K562 (cell line): ENCODE results near the gene GALM. TPM values are rescaled to one million over a fixed set of nuclear protein-coding genes. Genes with fewer than 3 reads are reported as not detected.

Experiments
- CC2D1A ChIP-seq: fragments of 450-650 bp; IDR thresholded peaks from 2 replicates; pipeline ENCODE4 v1.6.1; 2017; ENCODE audit warnings: mild to moderate bottlenecking
- CREB3 ChIP-seq: fragments of 450-650 bp; conservative IDR thresholded peaks from 2 replicates; pipeline ENCODE4 v1.6.1; 2016; ENCODE audit warnings: missing genetic modification characterization, low read depth, mild to moderate bottlenecking, missing compliant biosample characterization, moderate library complexity
- FOSL1 ChIP-seq: fragments of 200-800 bp; sonication (Bioruptor generic); conservative IDR thresholded peaks from 2 replicates; pipeline ENCODE4 v1.6.1; 2016; ENCODE audit warnings: missing genetic modification characterization, missing compliant biosample characterization
- FOXM1 ChIP-seq, 2 experiments: fragments of 450-650 bp in 1 of 2; sonication (generic) in 1 of 2; formaldehyde crosslinking in 1 of 2; IDR thresholded peaks; 2 replicates each; pipeline versions ENCODE4 v1.6.1 to v1.9.0; 2017 to 2022; ENCODE audit warnings: low read depth in 2 of 2, mild to moderate bottlenecking in 2 of 2, missing genetic modification reagents in 1 of 2, moderate library complexity in 1 of 2
- GATA2 ChIP-seq: sonication (generic); formaldehyde crosslinking; IDR thresholded peaks from 2 replicates; pipeline ENCODE4 v1.4.0; 2020; ENCODE audit warnings: mild to moderate bottlenecking, missing genetic modification reagents
- GTF3C2 ChIP-seq: IDR thresholded peaks from 3 replicates; pipeline ENCODE4 v1.6.1; 2011; ENCODE audit warnings: borderline replicate concordance, mild to moderate bottlenecking, moderate library complexity; ENCODE audit not compliant: insufficient read length; ENCODE audit errors: extremely low read depth
- JUND ChIP-seq, 2 experiments: IDR thresholded peaks; 2 replicates in 1 of 2; 3 replicates in 1 of 2; pipeline ENCODE4 v1.6.1; 2011; ENCODE audit warnings: borderline replicate concordance in 2 of 2, low read depth in 2 of 2, low read length in 2 of 2, improper control_type of control experiment in 1 of 2, missing biosample characterization in 1 of 2, missing genetic modification characterization in 1 of 2, missing genetic modification reagents in 1 of 2
- KLF1 ChIP-seq: fragments of 450-650 bp; IDR thresholded peaks from 2 replicates; pipeline ENCODE4 v1.6.1; 2016; ENCODE audit warnings: missing genetic modification characterization, missing compliant biosample characterization
- L3MBTL2 ChIP-seq: fragments of 450-650 bp; IDR thresholded peaks from 2 replicates; pipeline ENCODE4 v1.6.1; 2016; ENCODE audit warnings: mild to moderate bottlenecking, moderate library complexity
- LEF1 ChIP-seq: fragments of 450-650 bp; IDR thresholded peaks from 2 replicates; pipeline ENCODE4 v1.6.1; 2016; ENCODE audit warnings: mild to moderate bottlenecking
- NELFE ChIP-seq: IDR thresholded peaks from 2 replicates; pipeline ENCODE4 v1.6.1; 2011; ENCODE audit warnings: mild to moderate bottlenecking; ENCODE audit not compliant: insufficient read depth, insufficient read length
- NONO ChIP-seq, 2 experiments: fragments of 200-400 bp in 1 of 2; fragments of 450-650 bp in 1 of 2; formaldehyde crosslinking in 1 of 2; IDR thresholded peaks; 2 replicates each; pipeline ENCODE4 v1.6.1; 2017; ENCODE audit warnings: low read depth in 2 of 2, mild to moderate bottlenecking in 2 of 2, moderate library complexity in 2 of 2, low read length in 1 of 2
- SMAD3 ChIP-seq: fragments of 450-650 bp; formaldehyde crosslinking; conservative IDR thresholded peaks from 2 replicates; pipeline ENCODE4 v1.4.0; 2020; ENCODE audit warnings: mild to moderate bottlenecking
- SMARCA4 ChIP-seq: fragments of 450-650 bp; IDR thresholded peaks from 2 replicates; pipeline ENCODE4 v1.6.1; 2016
- TFAM ChIP-seq: fragments of 250-450 bp; sonication (Bioruptor Pico); conservative IDR thresholded peaks from 2 replicates; pipeline ENCODE4 v1.5.0; 2021; ENCODE audit warnings: mild to moderate bottlenecking, moderate library complexity
- THAP7 ChIP-seq: fragments of 250-450 bp; sonication (Bioruptor Pico); IDR thresholded peaks from 2 replicates; pipeline ENCODE4 v1.5.0; 2021
- ZFPM2 ChIP-seq: fragments of 250-450 bp; sonication (Bioruptor Pico); IDR thresholded peaks from 2 replicates; pipeline ENCODE4 v1.5.1; 2022; ENCODE audit warnings: mild to moderate bottlenecking
- ZNF121 ChIP-seq: sonication (generic); formaldehyde crosslinking; conservative IDR thresholded peaks from 2 replicates; pipeline ENCODE4 v1.8.0; 2022; ENCODE audit warnings: missing genetic modification reagents
- polyA plus RNA-seq, 8 experiments: library from polyadenylated mRNA; depleted of rRNA in 4 of 8; stranded (reverse) in 5 of 8; unstranded in 3 of 8; fragments of >200 nt; fragmentation: Nextera tagmentation in 2 of 8; fragmentation: Illumina TruSeq in 1 of 8; extraction: Ambion mirVana in 2 of 8; extraction: Trizol in 1 of 8; gene quantifications; 2 replicates each; pipeline versions ENCODE4 v1.2.1 to v1.2.3, GENCODE V29; 2011 to 2014; ENCODE audit warnings: inconsistent platforms in 1 of 8, missing spikeins in 1 of 8
- total RNA-seq, 7 experiments: library from RNA; depleted of rRNA in 6 of 7; stranded (reverse); fragments of >200 nt in 6 of 7; fragmentation: Illumina TruSeq in 2 of 7; extraction: Trizol in 2 of 7; gene quantifications; 2 replicates each; pipeline versions ENCODE4 v1.2.1 to v1.2.3, GENCODE V29; 2011 to 2021; ENCODE audit warnings: low replicate concordance in 1 of 7

The GALM gene
- total and polyA plus RNA-seq, 9 of the 15 experiments (the other 6 are each of a cell fraction or from before 2014, with no cell fraction given), result 22.1 to 51.7 (median 27.9) TPM

- TF ChIP-seq NONO (IDR thresholded peaks at IDR 0.05; ENCODE audit: low read depth in 2 of 2, low read length in 1 of 2) (no peak), L3MBTL2 (0 out of 2 replicates have a peak, but pooled peaks have one; percentile 15), GTF3C2 (no peak), FOXM1 (IDR thresholded peaks at IDR 0.05; ENCODE audit: low read depth) (no peak), FOXM1 (CRISPR knock-in tag; IDR thresholded peaks at IDR 0.05; ENCODE audit: low read depth) (no peak), ZFPM2 (CRISPR knock-in tag) (no peak), SMARCA4 (peak; percentile 35; the same call in 1 of the 2 replicates), SMAD3 (CRISPR knock-in tag) (no peak), CREB3 (tag) (no peak), ZNF121 (no peak), JUND (IDR thresholded peaks at IDR 0.05; ENCODE audit: borderline replicate concordance, low read depth, low read length) (peak; percentile 84), JUND (tag; IDR thresholded peaks at IDR 0.05; ENCODE audit: borderline replicate concordance, low read depth, low read length) (peak; percentile 54; the same call in 1 of the 3 replicates), CC2D1A (no peak), KLF1 (tag) (no peak), LEF1 (no peak), THAP7 (no peak), GATA2 (CRISPR knock-in tag) (no peak), NELFE (no peak), TFAM (CRISPR knock-in tag) (no peak), FOSL1 (peak; percentile 64)
- TF ChIP-seq, all 486 proteins: peak for 9
Observed at GRCh38 chr2:38775097-38775920, 109.4 kb downstream of the GALM start (continued).
